Hematopoietic multipotent progenitor cell treated with erythropoietin and hydrocortisone succinate and interleukin-3 and kit ligand, for 8 days (in vitro differentiated cells): Measurements from ENCODE around the gene VSNL1.
A peak's percentile ranks its signal among the peaks of the same experiment; 100 is the strongest.

Source experiments
- DNase-seq: peaks from one replicate; pipeline ENCODE4 v3.0.0-alpha.2; 2015

Gene VSNL1

GRCh38 chr2:17615728-17616351 is 75.3 kb downstream of the VSNL1 start:
- DNase-seq, result no peak

GRCh38 chr2:17616405-17616804 is 75.9 kb downstream of the VSNL1 start:
- DNase-seq, result no peak

- no peak for DNase-seq
Measured at GRCh38 chr2:17617516-17617915, 77.0 kb downstream of the VSNL1 start.

- no peak for DNase-seq
Measured at GRCh38 chr2:17617955-17618354, 77.5 kb downstream of the VSNL1 start.

- no peak for DNase-seq
Measured at GRCh38 chr2:17620280-17620679, 79.8 kb downstream of the VSNL1 start.

GRCh38 chr2:17620841-17621240 is 80.3 kb downstream of the VSNL1 start:
- no peak for DNase-seq

- DNase-seq, result no peak
Measured at GRCh38 chr2:17621781-17622180, 81.3 kb downstream of the VSNL1 start.

- no peak for DNase-seq
Measured at GRCh38 chr2:17625446-17625845, 85.0 kb downstream of the VSNL1 start.

- DNase-seq, result peak; percentile 4
Measured at GRCh38 chr2:17626986-17627385, 86.5 kb downstream of the VSNL1 start.

- DNase-seq, result no peak
Measured at GRCh38 chr2:17627434-17627833, 86.9 kb downstream of the VSNL1 start.

- DNase-seq, result no peak
Measured at GRCh38 chr2:17628349-17629261, 88.1 kb downstream of the VSNL1 start.

GRCh38 chr2:17630089-17630488 is 89.6 kb downstream of the VSNL1 start:
- DNase-seq, result no peak

GRCh38 chr2:17634997-17635396 is 94.5 kb downstream of the VSNL1 start:
- DNase-seq, result no peak

- no peak for DNase-seq
Measured at GRCh38 chr2:17636257-17636656, 95.8 kb downstream of the VSNL1 start.

- no peak for DNase-seq
Measured at GRCh38 chr2:17637131-17637906, 96.8 kb downstream of the VSNL1 start.

- no peak for DNase-seq
Measured at GRCh38 chr2:17638196-17638743, 97.8 kb downstream of the VSNL1 start.

GRCh38 chr2:17640406-17640805 is 99.9 kb downstream of the VSNL1 start:
- no peak for DNase-seq

- DNase-seq, result no peak
Measured at GRCh38 chr2:17643031-17643615, 102.6 kb downstream of the VSNL1 start.

- DNase-seq, result no peak
Measured at GRCh38 chr2:17644997-17645720, 104.7 kb downstream of the VSNL1 start.

GRCh38 chr2:17646081-17646554 is 105.6 kb downstream of the VSNL1 start:
- DNase-seq, result peak; percentile 60

GRCh38 chr2:17646838-17647701 is 106.6 kb downstream of the VSNL1 start:
- DNase-seq, result no peak
